Measurements from ENCODE around the gene ST6GALNAC5. TPM values are rescaled to one million over a fixed set of nuclear protein-coding genes. Genes with fewer than 3 reads are reported as not detected.

Gene ST6GALNAC5
- total and polyA plus RNA-seq, 2 of the 13 experiments (the other 11 are each of a cell fraction or from before 2014, with no cell fraction given), result not detected

- Histone ChIP-seq H3K9me3 (ENCODE audit: low read length) (no peaks in the 10 kb centered on the region), H3K27me3 (ENCODE audit: control insufficient read depth in 1 of 2, insufficient read depth in 2 of 2, low read length in 2 of 2) (no peaks in the 10 kb centered on the region), H3K27ac (ENCODE audit: extremely low read length, insufficient read depth, low read length) (no peak overlapping the region), H3K36me3 (replicated peaks in 1 of 2; ENCODE audit: control insufficient read depth in 1 of 2, insufficient read depth in 2 of 2, low read length in 2 of 2) (no peaks in the 10 kb centered on the region), H3K79me2 (ENCODE audit: insufficient read depth, low read length) (no peaks in the 10 kb centered on the region), H2AFZ (ENCODE audit: low read length) (no peak overlapping the region), H3K4me3 (replicated peaks in 1 of 3; ENCODE audit: insufficient read depth in 1 of 3, low read depth in 2 of 3, low read length in 3 of 3) (no peak overlapping the region), H3K4me1 (ENCODE audit: insufficient read depth, low read length) (no peaks in the 10 kb centered on the region), H3K4me2 (ENCODE audit: low read depth, low read length) (no peak overlapping the region), H4K20me1 (ENCODE audit: insufficient read depth, low read length) (no peaks in the 10 kb centered on the region), H3K9ac (ENCODE audit: insufficient read depth, low read depth, low read length) (no peak overlapping the region)
- CTCF ChIA-PET (ENCODE audit: low intra/inter-chr PET ratio, low total read pairs), result no interaction called here
- DNase-seq (ENCODE audit: low spot score) (no peak), FAIRE-seq (no peak), ATAC-seq (no peak)
- 22% methylated on average over 5 of the region's 5 CpGs for WGBS (ENCODE audit: low lambda C conversion rate)
- POLR2A ChIA-PET, result no interaction called here
- in situ Hi-C loops (cut with HindIII; ENCODE audit: extremely low pct_ligation_motif_present, low pct_unique_long_range_greater_than_20kb) (no loop called here), intact Hi-C loops (cut with micrococcal nuclease; ENCODE audit: unreplicated experiment) (no loop called here)
- TF ChIP-seq ZBTB46 (CRISPR knock-in tag; IDR thresholded peaks at IDR 0.05; ENCODE audit: borderline replicate concordance) (no peak), NR2F6 (IDR thresholded peaks at IDR 0.05) (no peak), NR2F6 (CRISPR knock-in tag; IDR thresholded peaks at IDR 0.05) (no peak), ZNF816 (CRISPR knock-in tag; IDR thresholded peaks at IDR 0.05; ENCODE audit: borderline replicate concordance) (no peak), CBX2 (IDR thresholded peaks at IDR 0.05; ENCODE audit: low read depth, low read length) (no peak), CBX2 (CRISPR knock-in tag; IDR thresholded peaks at IDR 0.05; ENCODE audit: low read depth) (no peak)
- no TSS peak for BruUV-seq (replicated peaks)
Observed at GRCh38 chr1:77014073-77014788, 147.0 kb downstream of the ST6GALNAC5 start.

GRCh38 chr1:77015748-77016341 is 148.6 kb downstream of the ST6GALNAC5 start:
- Histone ChIP-seq H3K27ac (ENCODE audit: extremely low read length, insufficient read depth, low read length) (no peak overlapping the region), H3K4me2 (ENCODE audit: low read depth, low read length) (no peak overlapping the region), H4K20me1 (ENCODE audit: insufficient read depth, low read length) (no peaks in the 10 kb centered on the region), H3K4me1 (ENCODE audit: insufficient read depth, low read length) (no peaks in the 10 kb centered on the region), H3K9ac (ENCODE audit: insufficient read depth, low read depth, low read length) (no peak overlapping the region), H3K36me3 (replicated peaks in 1 of 2; ENCODE audit: control insufficient read depth in 1 of 2, insufficient read depth in 2 of 2, low read length in 2 of 2) (no peaks in the 10 kb centered on the region), H3K27me3 (ENCODE audit: control insufficient read depth in 1 of 2, insufficient read depth in 2 of 2, low read length in 2 of 2) (no peaks in the 10 kb centered on the region), H3K4me3 (replicated peaks in 1 of 3; ENCODE audit: insufficient read depth in 1 of 3, low read depth in 2 of 3, low read length in 3 of 3) (no peak overlapping the region), H2AFZ (ENCODE audit: low read length) (no peak overlapping the region), H3K9me3 (ENCODE audit: low read length) (no peaks in the 10 kb centered on the region), H3K79me2 (ENCODE audit: insufficient read depth, low read length) (no peaks in the 10 kb centered on the region)
- in situ Hi-C loops (cut with HindIII; ENCODE audit: extremely low pct_ligation_motif_present, low pct_unique_long_range_greater_than_20kb) (no loop called here), intact Hi-C loops (cut with micrococcal nuclease; ENCODE audit: unreplicated experiment) (no loop called here)
- ChIA-PET POLR2A (no interaction called here), CTCF (ENCODE audit: low intra/inter-chr PET ratio, low total read pairs) (no interaction called here)
- FAIRE-seq (no peak), DNase-seq (ENCODE audit: low spot score) (no peak), ATAC-seq (no peak)
- no TSS peak for BruUV-seq (replicated peaks)
- no peak for TF ChIP-seq NR0B2 (CRISPR knock-in tag; IDR thresholded peaks at IDR 0.05)
- no peak for TF ChIP-seq MATR3 (CRISPR knock-in tag; IDR thresholded peaks at IDR 0.05)
- TF ChIP-seq ZNF546 (CRISPR knock-in tag; conservative IDR thresholded peaks at IDR 0.05), result no peak
- no peak for TF ChIP-seq ZNF577 (CRISPR knock-in tag; IDR thresholded peaks at IDR 0.05; ENCODE audit: borderline replicate concordance, low read depth)
- TF ChIP-seq FOXO1 (CRISPR knock-in tag; IDR thresholded peaks at IDR 0.05), result no peak
- TF ChIP-seq HNRNPK (IDR thresholded peaks at IDR 0.05; ENCODE audit: low read depth, low read length, poor library complexity, severe bottlenecking), result peak; percentile 56
- no peak for TF ChIP-seq GFI1 (CRISPR knock-in tag; IDR thresholded peaks at IDR 0.05; ENCODE audit: borderline replicate concordance)
- 50% methylated on average over 2 of the region's 2 CpGs for WGBS (ENCODE audit: low lambda C conversion rate)

All from HepG2 (cell line).